ENCODE measurements around the gene CHRM5. TPM values are rescaled to one million over a fixed set of nuclear protein-coding genes. Genes with fewer than 3 reads are reported as not detected.
"Not testable (repeated sequence)": the region's sequence is repeated elsewhere in the genome, so short reads cannot be mapped to it uniquely, and the experiment has no call there.

The CHRM5 gene
- total RNA-seq, 1 experiment from 2014 or later: not detected

GRCh38 chr15:33968821-33969220, 524 bp downstream of the CHRM5 start:
- Histone ChIP-seq H3K27ac (no peak overlapping the region), H3K4me1 (no peaks in the 10 kb centered on the region), H3K27me3 (no peaks in the 10 kb centered on the region), H3K36me3 (no peaks in the 10 kb centered on the region), H3K4me3 (no peak overlapping the region), H3K9me3 (replicated peaks) (no peaks in the 10 kb centered on the region)
- DNase-seq: no peak

GRCh38 chr15:33971811-33972210, 3.5 kb downstream of the CHRM5 start:
- H3K27ac ChIP-seq: no peak overlapping the region
- no peaks in the 10 kb centered on the region for H3K36me3 ChIP-seq
- no peaks in the 10 kb centered on the region for H3K27me3 ChIP-seq
- H3K4me3 ChIP-seq: no peak overlapping the region
- H3K9me3 ChIP-seq (replicated peaks): no peaks in the 10 kb centered on the region
- no peak for DNase-seq
- no peaks in the 10 kb centered on the region for H3K4me1 ChIP-seq

GRCh38 chr15:33975022-33975565, 6.8 kb downstream of the CHRM5 start:
- DNase-seq: no peak
- Histone ChIP-seq H3K9me3 (replicated peaks) (no peaks in the 10 kb centered on the region), H3K27me3 (no peaks in the 10 kb centered on the region), H3K36me3 (no peaks in the 10 kb centered on the region), H3K27ac (no peak overlapping the region), H3K4me1 (no peaks in the 10 kb centered on the region), H3K4me3 (no peak overlapping the region)

- no peak overlapping the region for H3K4me3 ChIP-seq
- H3K27ac ChIP-seq: no peak overlapping the region
- H3K36me3 ChIP-seq: no peaks in the 10 kb centered on the region
- no peaks in the 10 kb centered on the region; the same call in 1 of the 2 replicates for H3K4me1 ChIP-seq
- H3K9me3 ChIP-seq (replicated peaks): no peaks in the 10 kb centered on the region
- no peaks in the 10 kb centered on the region for H3K27me3 ChIP-seq
- DNase-seq: no peak
Measured at GRCh38 chr15:33980159-33980558, 11.9 kb downstream of the CHRM5 start.

- no peak for DNase-seq
- Histone ChIP-seq H3K4me3 (no peak overlapping the region), H3K27ac (no peak overlapping the region), H3K9me3 (replicated peaks) (peaks cover 3% of the 10 kb centered on the region; the same call in 1 of the 2 replicates), H3K27me3 (no peaks in the 10 kb centered on the region), H3K36me3 (no peaks in the 10 kb centered on the region), H3K4me1 (peaks cover 4% of the 10 kb centered on the region; the same call in 1 of the 2 replicates)
Measured at GRCh38 chr15:33982516-33982915, 14.2 kb downstream of the CHRM5 start.

GRCh38 chr15:33985287-33985686, 17.0 kb downstream of the CHRM5 start:
- Histone ChIP-seq H3K27ac (no peak overlapping the region), H3K9me3 (replicated peaks) (peaks cover 3% of the 10 kb centered on the region; the same call in 1 of the 2 replicates), H3K4me1 (peaks cover 4% of the 10 kb centered on the region; the same call in 1 of the 2 replicates), H3K27me3 (no peaks in the 10 kb centered on the region), H3K36me3 (no peaks in the 10 kb centered on the region), H3K4me3 (no peak overlapping the region)
- no peak for DNase-seq

GRCh38 chr15:33985751-33986150, 17.5 kb downstream of the CHRM5 start:
- H3K4me1 ChIP-seq: peaks cover 4% of the 10 kb centered on the region; the same call in 1 of the 2 replicates
- H3K9me3 ChIP-seq (replicated peaks): peaks cover 3% of the 10 kb centered on the region; the same call in 1 of the 2 replicates
- no peak overlapping the region for H3K27ac ChIP-seq
- H3K4me3 ChIP-seq: no peak overlapping the region
- H3K27me3 ChIP-seq: no peaks in the 10 kb centered on the region
- DNase-seq: no peak
- no peaks in the 10 kb centered on the region for H3K36me3 ChIP-seq

GRCh38 chr15:33987444-33987843, 19.1 kb downstream of the CHRM5 start:
- Histone ChIP-seq H3K27ac (no peak overlapping the region), H3K4me3 (no peak overlapping the region), H3K9me3 (replicated peaks) (peaks cover 3% of the 10 kb centered on the region; the same call in 1 of the 2 replicates), H3K4me1 (peaks cover 4% of the 10 kb centered on the region; the same call in 1 of the 2 replicates), H3K27me3 (no peaks in the 10 kb centered on the region), H3K36me3 (no peaks in the 10 kb centered on the region)
- no peak for DNase-seq

- Histone ChIP-seq H3K36me3 (no peaks in the 10 kb centered on the region), H3K4me1 (peaks cover 4% of the 10 kb centered on the region; the same call in 1 of the 2 replicates), H3K27ac (no peak overlapping the region), H3K27me3 (no peaks in the 10 kb centered on the region), H3K9me3 (replicated peaks) (peaks cover 3% of the 10 kb centered on the region; the same call in 1 of the 2 replicates), H3K4me3 (no peak overlapping the region)
- no peak for DNase-seq
Measured at GRCh38 chr15:33988384-33988783, 20.1 kb downstream of the CHRM5 start.

GRCh38 chr15:33994005-33994615, 25.8 kb downstream of the CHRM5 start:
- Histone ChIP-seq H3K36me3 (no peaks in the 10 kb centered on the region), H3K27ac (no peak overlapping the region), H3K4me3 (no peak overlapping the region), H3K4me1 (no peaks in the 10 kb centered on the region), H3K27me3 (no peaks in the 10 kb centered on the region), H3K9me3 (replicated peaks) (no peaks in the 10 kb centered on the region)
- DNase-seq: peak; percentile 41 to 54

- not testable (repeated sequence) for H3K9me3 ChIP-seq (replicated peaks); H3K27ac ChIP-seq; H3K27me3 ChIP-seq; H3K4me3 ChIP-seq; H3K4me1 ChIP-seq; H3K36me3 ChIP-seq; DNase-seq
Measured at GRCh38 chr15:33995666-33996065, 27.4 kb downstream of the CHRM5 start.

GRCh38 chr15:34001536-34001935, 33.2 kb downstream of the CHRM5 start:
- Histone ChIP-seq H3K27ac (no peak overlapping the region), H3K27me3 (no peaks in the 10 kb centered on the region), H3K36me3 (no peaks in the 10 kb centered on the region), H3K9me3 (replicated peaks) (no peaks in the 10 kb centered on the region), H3K4me3 (no peak overlapping the region), H3K4me1 (peaks cover 24% of the 10 kb centered on the region)
- DNase-seq: no peak

- H3K27me3 ChIP-seq: no peaks in the 10 kb centered on the region
- H3K27ac ChIP-seq: no peak overlapping the region
- DNase-seq: no peak
- H3K36me3 ChIP-seq: no peaks in the 10 kb centered on the region
- no peak overlapping the region for H3K4me3 ChIP-seq
- no peaks in the 10 kb centered on the region for H3K9me3 ChIP-seq (replicated peaks)
- H3K4me1 ChIP-seq: peaks cover 36% of the 10 kb centered on the region
Measured at GRCh38 chr15:34006381-34006780, 38.1 kb downstream of the CHRM5 start.

GRCh38 chr15:34009656-34010055, 41.4 kb downstream of the CHRM5 start:
- Histone ChIP-seq H3K4me3 (no peak overlapping the region), H3K27ac (no peak overlapping the region), H3K27me3 (no peaks in the 10 kb centered on the region), H3K36me3 (no peaks in the 10 kb centered on the region), H3K4me1 (peaks cover 42% of the 10 kb centered on the region), H3K9me3 (replicated peaks) (no peaks in the 10 kb centered on the region)
- no peak for DNase-seq

- H3K4me1 ChIP-seq: peaks cover 45% of the 10 kb centered on the region
- H3K4me3 ChIP-seq: peak overlapping the region; percentile 28
- H3K9me3 ChIP-seq (replicated peaks): no peaks in the 10 kb centered on the region
- peak; percentile 62 to 74 for DNase-seq
- H3K27ac ChIP-seq: peak overlapping the region; percentile 85
- no peaks in the 10 kb centered on the region for H3K27me3 ChIP-seq
- no peaks in the 10 kb centered on the region for H3K36me3 ChIP-seq
Measured at GRCh38 chr15:34010921-34011320, 42.6 kb downstream of the CHRM5 start.

- peak; percentile 89 to 98 for DNase-seq
- H3K4me3 ChIP-seq: peak overlapping the region; percentile 33
Measured at GRCh38 chr15:34011481-34011880, 43.2 kb downstream of the CHRM5 start.

More at GRCh38 chr15:34011481-34011880, 43.2 kb downstream of the CHRM5 start:
- Histone ChIP-seq H3K9me3 (replicated peaks) (no peaks in the 10 kb centered on the region), H3K36me3 (no peaks in the 10 kb centered on the region), H3K27me3 (no peaks in the 10 kb centered on the region), H3K27ac (peak overlapping the region; percentile 85), H3K4me1 (peaks cover 45% of the 10 kb centered on the region)

All from SJCRH30 (cell line).